HEK293T (cell line): ENCODE measurements around the gene KCNIP1.

Experiments used
- BHLHE40 ChIP-seq: fragments of 450-650 bp; IDR thresholded peaks from 2 replicates; pipeline ENCODE4 v1.6.1; 2016; ENCODE audit warnings: mild to moderate bottlenecking, moderate library complexity, borderline replicate concordance
- ELF4 ChIP-seq: fragments of 450-650 bp; IDR thresholded peaks from 2 replicates; pipeline ENCODE4 v1.6.1; 2017; ENCODE audit warnings: antibody characterized with exemption
- FOXK2 ChIP-seq: fragments of 450-650 bp; IDR thresholded peaks from 2 replicates; pipeline ENCODE4 v1.6.1; 2016; ENCODE audit warnings: mild to moderate bottlenecking
- FOXM1 ChIP-seq: fragments of 450-650 bp; IDR thresholded peaks from 2 replicates; pipeline ENCODE4 v1.6.1; 2017; ENCODE audit warnings: mild to moderate bottlenecking, borderline replicate concordance
- HDGF ChIP-seq: fragments of 450-650 bp; IDR thresholded peaks from 2 replicates; pipeline ENCODE4 v1.6.1; 2017; ENCODE audit warnings: antibody characterized with exemption, borderline replicate concordance
- LEF1 ChIP-seq: fragments of 450-650 bp; IDR thresholded peaks from 2 replicates; pipeline ENCODE4 v1.6.1; 2017; ENCODE audit warnings: mild to moderate bottlenecking, borderline replicate concordance
- NFRKB ChIP-seq: fragments of 450-650 bp; IDR thresholded peaks from 2 replicates; pipeline ENCODE4 v1.6.1; 2016; ENCODE audit warnings: mild to moderate bottlenecking, moderate library complexity
- SUZ12 ChIP-seq: fragments of 450-650 bp; IDR thresholded peaks from 2 replicates; pipeline ENCODE4 v1.6.1; 2016; ENCODE audit warnings: mild to moderate bottlenecking
- ZNF384 ChIP-seq: fragments of 450-650 bp; IDR thresholded peaks from 2 replicates; pipeline ENCODE4 v1.6.1; 2016

- no peak for TF ChIP-seq FOXK2
- no peak for TF ChIP-seq HDGF
- TF ChIP-seq NFRKB, result no peak
- no peak for TF ChIP-seq SUZ12
- no peak for TF ChIP-seq LEF1
- no peak for TF ChIP-seq ZNF384
- no peak for TF ChIP-seq ELF4
- no peak for TF ChIP-seq FOXM1
- TF ChIP-seq BHLHE40, result no peak
Measured at GRCh38 chr5:170740551-170741205, 236.9 kb downstream of the KCNIP1 start.
